Measurements from ENCODE around the gene FBLN2.

- TF ChIP-seq CTCF (IDR thresholded peaks at IDR 0.05; ENCODE audit: low read depth, low read length) (no peak), EZH2phosphoT487 (IDR thresholded peaks at IDR 0.05; ENCODE audit: low read depth) (no peak)
These were observed 19.0 kb downstream of the FBLN2 start for GRCh38 chr3:13567684-13568514.
